Fibroblast of the aortic adventitia (primary cell): ENCODE data around the gene TSR3. TPM values are rescaled to one million over a fixed set of nuclear protein-coding genes. Genes with fewer than 3 reads are reported as not detected.
A peak's percentile ranks its signal among the peaks of the same experiment; 100 is the strongest.

Experiments used
- DNase-seq: peaks from one replicate; pipeline ENCODE4 v3.0.0-alpha.2; 2010; ENCODE audit warnings: low read depth
- H3K4me3 ChIP-seq: 2 replicates; pipeline ENCODE4 v1.5.1; 2011; ENCODE audit warnings: low read depth, mild to moderate bottlenecking, control low read depth, low read length, moderate library complexity
- total RNA-seq: library from RNA; depleted of rRNA; stranded (reverse); fragments of >200 nt; gene quantifications from 2 replicates; pipeline ENCODE4 v1.2.3, GENCODE V29; 2012; ENCODE audit warnings: low replicate concordance
- TF ChIP-seq, protein P1 (sequence below): IDR thresholded peaks from 2 replicates; pipeline ENCODE4 v1.5.1; 2011; ENCODE audit warnings: mild to moderate bottlenecking, low read length, control low read depth, inconsistent platforms; ENCODE audit not compliant: insufficient read depth

The TSR3 gene
- 49.3 and 73.3 TPM in 2 replicates for total RNA-seq

DNA sequence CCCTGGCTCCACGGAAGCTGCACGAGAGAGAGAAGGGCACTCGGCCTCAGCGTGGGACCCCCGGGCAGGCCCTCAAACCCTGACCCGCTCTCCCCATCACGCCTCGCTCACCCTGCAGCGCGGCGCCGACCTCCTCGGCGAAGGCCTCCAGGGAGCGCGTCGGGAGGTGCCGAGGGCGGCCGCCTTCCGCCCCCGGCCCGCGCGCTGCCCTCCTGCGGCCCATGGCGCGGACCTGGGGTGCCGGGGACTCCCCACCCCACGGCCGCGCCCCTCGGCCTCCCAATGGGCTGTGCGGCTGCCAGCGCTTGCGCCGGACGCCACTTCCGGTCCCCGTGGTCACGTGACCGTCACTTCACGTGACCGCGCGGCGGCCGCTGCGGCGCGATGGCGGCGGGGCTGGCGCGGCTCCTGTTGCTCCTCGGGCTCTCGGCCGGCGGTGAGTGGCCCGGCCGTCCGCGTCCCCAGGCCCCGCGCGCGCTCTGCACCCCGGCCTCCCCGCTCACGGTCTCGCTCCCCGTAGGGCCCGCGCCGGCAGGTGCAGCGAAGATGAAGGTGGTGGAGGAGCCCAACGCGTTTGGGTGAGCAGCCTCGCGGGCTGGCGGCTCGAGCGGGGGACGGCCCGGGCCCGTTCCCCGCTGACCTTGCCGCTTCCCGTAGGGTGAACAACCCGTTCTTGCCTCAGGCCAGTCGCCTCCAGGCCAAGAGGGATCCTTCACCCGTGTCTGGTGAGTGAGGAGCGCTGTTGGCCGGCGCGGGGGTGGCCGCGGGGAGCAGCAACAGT is at the start of gene TSR3, which contains the start of gene GNPTG:
TSR3 (minus strand) TSS at position 297 of the 781 bp plus-strand sequence; CDS start at position 223, 74 bp downstream.
GNPTG (plus strand) TSS at position 350 of the 781 bp plus-strand sequence; CDS start at position 385, 35 bp downstream.
- peak within 1 kb of the TSS; percentile 95 for H3K4me3 ChIP-seq
- TF ChIP-seq, protein P1, sequence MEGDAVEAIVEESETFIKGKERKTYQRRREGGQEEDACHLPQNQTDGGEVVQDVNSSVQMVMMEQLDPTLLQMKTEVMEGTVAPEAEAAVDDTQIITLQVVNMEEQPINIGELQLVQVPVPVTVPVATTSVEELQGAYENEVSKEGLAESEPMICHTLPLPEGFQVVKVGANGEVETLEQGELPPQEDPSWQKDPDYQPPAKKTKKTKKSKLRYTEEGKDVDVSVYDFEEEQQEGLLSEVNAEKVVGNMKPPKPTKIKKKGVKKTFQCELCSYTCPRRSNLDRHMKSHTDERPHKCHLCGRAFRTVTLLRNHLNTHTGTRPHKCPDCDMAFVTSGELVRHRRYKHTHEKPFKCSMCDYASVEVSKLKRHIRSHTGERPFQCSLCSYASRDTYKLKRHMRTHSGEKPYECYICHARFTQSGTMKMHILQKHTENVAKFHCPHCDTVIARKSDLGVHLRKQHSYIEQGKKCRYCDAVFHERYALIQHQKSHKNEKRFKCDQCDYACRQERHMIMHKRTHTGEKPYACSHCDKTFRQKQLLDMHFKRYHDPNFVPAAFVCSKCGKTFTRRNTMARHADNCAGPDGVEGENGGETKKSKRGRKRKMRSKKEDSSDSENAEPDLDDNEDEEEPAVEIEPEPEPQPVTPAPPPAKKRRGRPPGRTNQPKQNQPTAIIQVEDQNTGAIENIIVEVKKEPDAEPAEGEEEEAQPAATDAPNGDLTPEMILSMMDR: no peak
- peak; percentile 81 for DNase-seq

DNA sequence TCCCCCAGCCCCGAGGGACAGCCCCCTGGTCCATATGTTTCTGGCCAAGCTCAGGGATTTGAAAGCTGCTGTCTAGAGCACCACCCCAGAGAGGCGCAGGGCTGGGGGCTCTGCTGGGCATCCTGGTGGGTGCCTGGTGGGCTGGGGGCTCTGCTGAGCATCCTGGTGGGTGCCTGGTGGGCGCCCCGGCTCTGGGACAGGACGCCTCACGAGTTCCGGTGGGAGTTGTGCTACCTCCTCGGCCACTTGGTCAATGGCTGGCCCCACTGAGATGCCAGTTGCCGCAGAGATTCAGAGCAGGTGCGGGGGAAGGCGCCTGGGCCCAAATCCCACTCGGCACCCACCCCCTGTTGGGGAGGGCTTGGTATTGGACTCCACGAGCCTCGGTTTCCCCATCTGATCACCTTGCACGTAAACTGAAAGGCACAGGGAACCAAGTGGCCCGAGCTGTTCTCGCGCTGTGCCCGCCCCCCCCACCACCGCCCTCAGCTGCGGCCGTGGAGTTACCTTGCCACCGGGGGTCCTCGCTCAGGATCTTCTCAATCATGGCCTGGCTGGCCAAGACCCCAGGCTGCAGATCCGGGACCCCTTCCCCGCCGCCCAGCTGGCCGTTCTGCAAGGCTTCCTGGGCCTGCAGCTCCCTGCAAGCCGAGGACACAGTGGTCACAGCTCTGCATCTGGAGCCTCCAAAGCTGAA is 49.5 kb upstream of the TSR3 start:
- TF ChIP-seq, protein P1: no peak

DNA sequence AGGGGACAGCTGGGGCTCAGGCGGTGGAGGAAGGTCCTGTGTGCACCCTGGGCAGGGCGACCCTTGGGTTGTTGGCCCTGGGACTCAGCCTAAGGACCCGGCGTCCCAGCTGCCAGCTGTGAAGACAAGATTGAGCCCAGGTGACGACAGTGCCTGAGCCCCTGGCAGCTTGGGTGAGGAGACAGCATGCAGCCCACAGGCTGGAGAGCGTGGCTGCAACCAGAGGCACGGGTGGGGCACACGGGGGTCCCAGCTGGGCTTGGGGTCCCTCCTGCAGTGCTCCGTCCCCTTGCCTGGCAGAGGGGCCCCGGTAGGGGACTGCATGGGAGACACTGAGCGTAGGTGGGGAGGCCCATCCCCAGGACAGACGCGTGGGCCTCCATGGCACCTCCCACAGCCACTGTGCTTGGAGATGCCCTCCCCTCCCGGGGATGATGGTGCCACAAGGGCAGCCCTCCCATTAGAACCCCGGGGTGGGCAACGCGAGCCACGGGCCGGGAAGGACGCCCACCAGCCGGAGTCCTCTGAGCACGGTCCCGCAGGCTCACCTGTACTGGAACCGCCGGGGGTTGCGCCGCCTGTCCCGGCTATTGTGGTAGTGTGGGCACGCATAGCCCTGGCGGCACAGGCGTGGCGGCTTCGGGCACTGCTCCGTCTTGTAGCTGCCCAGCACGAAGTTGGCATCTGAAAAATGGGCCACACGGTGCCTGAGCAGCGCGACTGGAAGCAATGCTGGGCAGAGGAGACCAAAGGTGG is 47.3 kb upstream of the TSR3 start:
- H3K4me3 ChIP-seq: no peak overlapping the region
- no peak for DNase-seq
- TF ChIP-seq, protein P1: no peak

More for the DNA sequence above, 49.5 kb upstream of the TSR3 start:
- H3K4me3 ChIP-seq: no peak overlapping the region
- no peak for DNase-seq

DNA sequence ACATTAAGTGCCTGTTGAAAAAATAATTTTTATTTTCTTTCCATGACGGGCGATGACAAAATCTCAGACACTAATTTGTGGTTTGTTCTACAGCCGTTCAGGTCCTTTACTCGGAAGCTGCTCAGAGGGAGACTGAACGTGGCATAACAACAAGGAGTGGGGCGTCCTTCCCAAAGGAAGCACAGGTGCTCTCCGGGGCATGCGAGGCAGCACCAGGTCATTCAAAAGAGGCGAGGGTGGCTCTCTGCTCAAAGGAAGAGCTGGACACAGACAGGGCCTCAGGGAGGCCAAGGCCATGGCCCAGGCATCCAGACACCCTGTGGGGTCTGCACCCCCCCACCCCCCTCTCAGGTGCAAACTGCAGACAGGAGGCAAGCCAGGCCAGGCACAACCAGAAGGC is 46.7 kb upstream of the TSR3 start:
- no peak for DNase-seq
- TF ChIP-seq, protein P1: no peak
- no peak overlapping the region for H3K4me3 ChIP-seq

DNA sequence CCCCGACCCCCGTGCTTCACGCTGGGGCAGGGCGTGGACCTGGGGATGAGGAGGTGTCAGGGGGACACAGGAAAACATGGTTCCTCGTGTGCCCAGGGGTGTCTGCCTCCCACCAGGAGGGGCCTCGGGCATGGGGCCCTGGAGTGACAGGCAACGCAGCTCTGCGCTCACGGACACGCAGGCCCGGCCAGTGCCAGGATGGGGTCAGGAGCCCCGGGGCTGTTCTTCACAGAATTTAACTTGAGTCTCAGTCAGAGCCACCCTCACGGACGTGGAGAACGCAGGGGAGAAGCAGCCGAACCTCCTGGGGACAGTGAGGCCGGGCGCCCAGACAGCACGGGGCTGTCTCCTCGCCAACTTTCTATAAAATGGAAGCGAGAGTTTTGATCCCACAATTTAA is 46.1 kb upstream of the TSR3 start:
- H3K4me3 ChIP-seq: no peak overlapping the region
- TF ChIP-seq, protein P1: no peak
- DNase-seq: no peak

DNA sequence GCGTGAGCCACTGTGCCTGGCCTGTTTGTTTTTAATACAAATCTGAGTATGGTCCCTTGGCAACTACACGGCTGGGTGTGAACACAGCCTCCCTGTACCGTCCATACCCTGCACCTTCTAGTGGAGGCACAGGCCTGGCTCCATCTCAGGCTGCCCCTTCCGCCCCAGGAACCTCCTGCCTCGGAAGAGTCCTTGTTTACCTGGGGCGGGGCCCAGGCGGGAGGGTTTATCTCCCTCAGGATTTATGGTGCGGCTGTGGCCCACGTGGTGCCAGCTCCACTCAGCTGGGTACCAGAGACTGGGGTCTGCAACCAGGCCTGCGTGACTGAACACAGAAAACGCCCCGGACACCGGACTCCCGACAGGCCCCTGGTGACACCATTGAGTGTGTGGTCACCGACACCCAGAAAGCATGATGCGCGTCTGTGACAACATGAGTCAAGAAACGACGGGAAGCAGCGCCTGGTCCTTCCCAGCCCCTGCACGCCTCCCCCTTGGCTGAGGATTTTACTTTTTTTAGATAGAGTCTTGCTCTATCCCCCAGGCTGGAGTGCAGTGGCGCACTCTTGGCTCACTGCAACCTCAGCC is 43.9 kb upstream of the TSR3 start:
- TF ChIP-seq, protein P1: no peak
- no peak for DNase-seq

More for the DNA sequence above, 43.9 kb upstream of the TSR3 start:
- no peak overlapping the region for H3K4me3 ChIP-seq
